ENCODE measurements around the gene ATP6AP1.
A peak's percentile ranks its signal among the peaks of the same experiment; 100 is the strongest.
"Not testable (repeated sequence)": the region's sequence is repeated elsewhere in the genome, so short reads cannot be mapped to it uniquely, and the experiment has no call there.

The ATP6AP1 gene

GRCh38 chrX:154428176-154429171 is at the start of gene ATP6AP1:
Gene ATP6AP1, plus strand, starts transcription at chrX:154428677. Its CDS starts 16 bp downstream, at chrX:154428693.
- peak; percentile 91 for DNase-seq (ENCODE audit: low spot score)

- peak; percentile 96 for DNase-seq (ENCODE audit: low spot score)
Observed at GRCh38 chrX:154378799-154379568, 49.5 kb upstream of the ATP6AP1 start, which contains the start of gene EMD. Gene EMD, plus strand, starts transcription at chrX:154379295. Its CDS starts 190 bp downstream, at chrX:154379485.

GRCh38 chrX:154379569-154379951 is 48.9 kb upstream of the ATP6AP1 start:
- no peak for DNase-seq (ENCODE audit: low spot score)

- no peak for DNase-seq (ENCODE audit: low spot score)
Observed at GRCh38 chrX:154380153-154380552, 48.3 kb upstream of the ATP6AP1 start.

- DNase-seq (ENCODE audit: low spot score), result no peak
Observed at GRCh38 chrX:154380787-154381186, 47.7 kb upstream of the ATP6AP1 start.

- DNase-seq (ENCODE audit: low spot score), result no peak
Observed at GRCh38 chrX:154381271-154381670, 47.2 kb upstream of the ATP6AP1 start.

- no peak for DNase-seq (ENCODE audit: low spot score)
Observed at GRCh38 chrX:154382483-154383069, 45.9 kb upstream of the ATP6AP1 start.

- no peak for DNase-seq (ENCODE audit: low spot score)
Observed at GRCh38 chrX:154383359-154384283, 44.9 kb upstream of the ATP6AP1 start.

- no peak for DNase-seq (ENCODE audit: low spot score)
Observed at GRCh38 chrX:154384284-154384892, 44.1 kb upstream of the ATP6AP1 start.

GRCh38 chrX:154388094-154388493 is 40.4 kb upstream of the ATP6AP1 start:
- DNase-seq (ENCODE audit: low spot score), result not testable (repeated sequence)

- DNase-seq (ENCODE audit: low spot score), result not testable (repeated sequence)
Observed at GRCh38 chrX:154388649-154389048, 39.8 kb upstream of the ATP6AP1 start.

- not testable (repeated sequence) for DNase-seq (ENCODE audit: low spot score)
Observed at GRCh38 chrX:154389812-154390747, 38.4 kb upstream of the ATP6AP1 start.

- not testable (repeated sequence) for DNase-seq (ENCODE audit: low spot score)
Observed at GRCh38 chrX:154396363-154396762, 32.1 kb upstream of the ATP6AP1 start.

GRCh38 chrX:154396973-154397887 is 31.2 kb upstream of the ATP6AP1 start:
- DNase-seq (ENCODE audit: low spot score), result peak; percentile 75

- DNase-seq (ENCODE audit: low spot score), result peak; percentile 93
Observed at GRCh38 chrX:154397888-154398667, 30.4 kb upstream of the ATP6AP1 start, which contains the start of gene RPL10. Gene RPL10, plus strand, starts transcription at chrX:154398377. Its CDS starts 143 bp downstream, at chrX:154398520.

- DNase-seq (ENCODE audit: low spot score), result peak; percentile 80
Observed at GRCh38 chrX:154398668-154399526, 29.6 kb upstream of the ATP6AP1 start.

Data from ecto neural progenitor cell (in vitro differentiated cells).